Activated T-helper 1 cell treated with Interleukin-2 at 50 U/mL for 16 hours (primary cell): Measurements from ENCODE around the gene PTPN5.
A peak's percentile ranks its signal among the peaks of the same experiment; 100 is the strongest.
"Not testable (repeated sequence)": the region's sequence is repeated elsewhere in the genome, so short reads cannot be mapped to it uniquely, and the experiment has no call there.

Source experiments
- DNase-seq: peaks from one replicate; pipeline ENCODE4 v3.0.0-alpha.2; 2020; ENCODE audit warnings: low read depth

PTPN5 gene

DNA sequence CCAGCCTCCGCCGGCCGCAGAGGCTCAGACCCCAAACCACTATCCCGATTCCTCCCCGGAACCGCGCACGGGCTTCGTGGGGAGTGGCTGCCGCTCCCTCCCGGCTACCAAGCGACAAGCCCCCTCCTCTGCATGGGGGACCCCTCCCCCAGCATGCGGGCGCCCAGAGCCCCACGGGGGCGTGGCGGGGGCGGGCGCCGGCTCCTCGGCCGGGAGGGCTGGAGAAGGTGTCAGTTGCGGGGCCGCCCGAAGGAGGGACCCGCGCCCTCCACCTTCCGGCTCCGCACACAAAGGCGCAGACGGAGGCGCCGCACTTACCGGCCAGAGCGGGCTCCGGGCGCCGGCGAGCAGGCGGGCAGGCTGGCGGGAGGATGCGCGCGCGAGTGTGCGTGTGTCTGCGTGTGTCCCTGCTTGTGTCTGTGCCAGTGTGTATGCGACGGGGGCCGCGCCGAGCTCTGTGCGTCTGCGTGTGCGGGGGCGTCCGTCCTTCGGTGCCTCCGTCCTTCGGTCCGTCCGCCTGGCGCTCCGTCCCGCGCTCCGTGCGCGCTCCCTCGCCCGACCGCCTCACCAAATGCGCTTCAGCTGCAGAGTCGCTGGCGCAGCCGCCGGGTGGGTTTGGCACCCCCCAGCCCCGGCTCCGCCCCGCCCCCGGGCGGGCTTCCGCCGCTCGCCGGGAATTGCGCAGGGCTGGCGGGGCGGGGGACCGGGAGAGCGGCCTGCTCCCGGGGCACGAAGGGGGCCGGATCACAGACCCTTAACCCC, at the start of gene PTPN5:
PTPN5 (minus strand) TSS at position 592 of the 762 bp plus-strand sequence. CDS start 19,840 bp downstream, outside the sequence.
- DNase-seq, result no peak

DNA sequence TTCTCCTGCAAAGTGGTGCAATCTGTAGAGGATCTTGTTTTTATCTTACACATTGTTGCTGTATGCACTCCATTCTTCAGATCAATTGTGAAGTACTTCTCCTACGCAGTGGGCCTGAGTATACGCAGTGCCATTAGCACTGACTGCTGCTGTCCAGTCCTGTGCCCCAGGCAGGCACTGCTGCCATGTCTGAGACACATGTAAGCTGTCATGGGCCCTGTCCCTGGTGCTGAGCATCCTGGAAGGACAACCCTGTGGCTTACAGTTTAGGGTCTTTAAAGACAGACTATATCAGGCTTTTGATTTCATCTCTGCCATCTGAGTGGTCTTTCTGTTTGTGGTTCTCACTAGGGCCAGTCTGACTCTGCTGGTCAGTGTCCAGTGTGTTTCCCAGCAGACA, 44.8 kb upstream of the PTPN5 start:
- no peak for DNase-seq

DNA sequence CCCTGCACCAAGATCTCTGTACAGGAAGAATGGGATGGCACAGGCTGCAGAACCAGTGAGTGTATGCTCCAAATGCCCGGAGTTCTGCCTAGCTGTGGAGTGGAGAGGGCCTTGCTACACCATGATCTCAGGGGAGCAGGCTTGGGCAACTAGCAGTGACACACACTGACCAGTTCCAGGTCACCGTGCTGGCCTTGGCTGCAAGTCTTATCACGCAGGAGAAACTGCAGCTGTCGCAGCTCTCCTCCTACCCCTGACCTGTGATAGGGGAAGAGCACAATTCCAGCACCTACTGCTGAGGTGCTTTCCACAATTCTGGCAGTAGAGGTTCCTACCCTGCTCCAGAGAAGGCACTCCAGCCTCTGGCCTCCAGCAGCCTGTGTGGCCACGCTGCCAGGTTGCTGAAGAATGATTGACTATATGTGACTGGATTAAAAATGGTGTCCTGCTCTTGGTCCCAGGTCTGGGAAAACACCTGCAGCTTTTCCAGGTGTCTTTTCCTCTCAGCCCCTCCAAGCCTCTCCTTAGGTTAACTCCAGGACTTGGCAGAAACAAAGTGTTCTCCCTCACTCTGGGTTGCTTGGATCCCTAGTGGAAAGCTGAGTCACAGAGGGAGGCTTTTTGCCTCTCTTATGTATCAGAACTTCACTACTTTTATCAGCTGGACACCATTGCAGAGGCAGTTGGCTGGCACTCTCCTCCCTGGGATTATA, 43.3 kb upstream of the PTPN5 start:
- no peak for DNase-seq

DNA sequence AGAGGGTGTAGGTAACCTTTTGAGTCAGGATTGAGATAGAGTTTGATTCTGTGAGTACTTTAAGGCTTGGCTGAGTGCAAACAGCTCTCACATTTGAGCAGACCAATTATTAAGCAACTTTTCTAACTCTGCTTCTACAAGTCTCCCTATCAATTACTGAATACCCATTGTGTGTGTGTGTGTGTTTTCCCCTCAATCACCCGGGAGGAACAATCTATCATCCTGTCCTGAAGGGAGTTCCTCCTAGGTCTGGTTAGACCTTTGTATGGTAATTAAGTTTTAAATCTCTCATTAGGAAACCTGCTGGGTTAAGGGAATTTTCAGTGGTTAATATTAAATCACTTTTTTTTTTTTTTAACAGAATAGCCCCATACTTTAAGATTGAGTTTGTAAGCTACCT, 28.6 kb upstream of the PTPN5 start:
- not testable (repeated sequence) for DNase-seq

DNA sequence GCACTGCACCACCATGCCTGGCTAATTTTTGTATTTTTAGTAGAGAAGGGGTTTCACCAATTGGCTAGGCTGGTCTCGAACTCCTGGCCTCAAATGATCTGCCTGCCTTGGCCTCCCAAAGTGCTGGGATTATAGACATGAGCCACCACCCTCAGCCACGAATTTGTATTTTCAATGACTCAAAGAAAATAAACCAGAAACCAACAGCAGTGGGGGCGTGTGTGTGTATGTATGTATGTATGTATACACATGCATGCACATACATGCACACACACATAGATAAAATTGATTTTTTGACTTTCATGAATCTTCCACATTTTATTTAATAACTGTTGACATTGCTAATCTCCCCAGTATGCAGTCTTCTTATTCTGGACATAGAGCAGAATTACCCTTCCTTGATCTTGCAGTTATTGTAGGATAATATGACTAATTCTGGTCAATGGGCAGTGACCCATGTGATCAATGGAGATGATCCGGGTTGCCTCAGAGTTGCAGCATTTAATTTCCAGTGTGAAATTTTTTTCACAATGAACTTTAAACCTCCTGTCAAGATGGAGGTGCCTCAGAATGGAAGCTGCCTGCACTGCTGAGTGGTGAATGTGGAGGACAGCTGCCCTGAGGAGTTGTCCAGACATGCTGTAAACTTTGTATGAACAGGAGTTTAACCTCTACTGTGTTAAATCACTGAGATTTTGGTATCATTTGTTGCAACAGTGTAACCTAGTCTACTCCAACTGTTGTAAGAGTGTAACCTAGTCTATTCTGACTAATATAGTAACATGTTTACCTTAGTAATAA, 12.8 kb upstream of the PTPN5 start:
- no peak for DNase-seq

DNA sequence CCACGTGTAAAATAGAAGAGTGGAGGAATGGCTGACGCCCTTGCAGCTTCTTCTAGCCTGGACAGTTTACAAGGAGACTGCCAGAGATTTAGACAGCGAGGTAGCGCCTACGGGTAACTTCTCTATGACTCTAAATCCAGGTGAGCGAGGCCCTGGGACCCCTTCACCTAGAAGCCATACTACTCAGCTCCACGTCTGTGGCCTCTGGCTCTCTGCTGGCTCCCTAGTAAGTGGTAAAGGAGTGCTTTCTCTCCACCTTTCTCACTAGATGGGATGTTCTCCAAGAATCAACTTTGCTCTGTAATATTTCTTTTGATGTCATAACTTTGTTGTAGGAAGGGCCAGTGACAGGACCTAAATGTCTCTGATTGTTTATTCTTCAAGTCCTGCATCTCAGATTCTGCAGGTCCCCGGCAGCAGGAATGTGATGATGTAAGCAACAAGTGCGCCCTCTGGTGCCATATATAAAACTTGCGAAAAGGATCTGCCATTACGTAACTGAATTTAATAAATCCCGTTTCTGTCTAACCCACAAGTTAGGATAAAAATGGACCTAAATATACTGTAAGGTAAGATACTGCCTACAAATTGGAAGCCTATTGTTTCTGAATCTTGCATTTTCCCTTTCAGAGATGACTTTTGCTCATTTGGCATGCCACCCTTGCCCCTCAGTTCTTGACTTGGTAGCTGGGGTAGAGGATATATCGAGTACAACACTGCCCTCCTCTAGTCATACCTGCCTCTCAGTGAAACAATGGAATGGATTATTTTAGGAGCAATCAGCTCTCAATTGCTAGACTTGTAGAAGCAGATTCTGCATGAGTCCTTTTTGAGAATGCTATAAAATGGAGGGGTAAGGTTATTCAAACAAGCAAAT, 11.0 kb upstream of the PTPN5 start:
- no peak for DNase-seq

DNA sequence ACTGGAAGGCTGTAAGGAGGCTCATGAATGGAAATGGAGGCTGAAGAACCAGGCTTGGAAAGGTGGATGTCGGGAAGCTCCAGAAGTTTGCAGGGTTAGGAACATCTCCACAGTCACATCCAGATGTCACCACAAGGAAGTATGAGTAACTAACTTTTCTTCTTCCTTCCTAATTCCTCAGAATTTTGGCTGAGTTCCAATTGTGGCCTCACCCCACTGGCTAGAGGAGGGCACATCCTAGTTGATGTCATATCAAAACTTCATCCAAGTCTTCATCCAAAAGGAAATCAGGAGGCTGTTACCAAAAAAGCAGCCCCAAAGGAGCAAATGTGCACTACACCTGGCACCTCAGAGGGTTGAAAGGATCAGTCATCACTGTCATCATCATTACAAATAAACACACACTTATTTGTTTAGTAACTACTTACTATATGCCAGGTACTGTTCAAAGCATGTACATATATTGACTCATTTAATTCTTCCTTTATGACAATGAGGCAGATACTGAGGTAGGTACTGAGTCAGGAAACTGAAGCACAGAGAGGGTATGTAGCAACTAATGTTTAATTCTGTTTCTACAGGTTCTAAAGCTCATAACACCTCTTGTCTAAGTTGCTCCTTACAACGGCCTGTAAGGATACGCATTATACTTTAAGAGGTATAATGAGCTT, 7.3 kb upstream of the PTPN5 start:
- DNase-seq, result no peak

DNA sequence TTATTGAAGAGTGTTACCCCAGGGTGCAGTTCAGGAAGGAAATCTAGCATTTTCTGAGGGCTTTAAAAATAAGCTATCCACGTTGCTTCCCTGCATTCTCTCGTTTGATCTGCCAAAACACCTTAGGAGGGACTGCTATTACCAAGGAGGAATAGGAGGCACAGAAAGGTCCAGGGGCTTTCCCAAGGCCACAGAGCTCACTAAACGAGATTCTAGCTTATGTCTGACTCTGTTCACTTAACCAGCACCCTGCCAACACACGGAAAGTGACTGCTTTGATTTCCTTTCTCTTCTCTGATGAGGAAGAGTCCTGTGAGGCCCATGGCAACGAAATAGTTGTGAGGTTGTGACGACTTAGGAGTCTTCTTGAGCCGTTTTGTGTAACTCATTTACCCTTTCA, 3.4 kb upstream of the PTPN5 start:
- no peak for DNase-seq

DNA sequence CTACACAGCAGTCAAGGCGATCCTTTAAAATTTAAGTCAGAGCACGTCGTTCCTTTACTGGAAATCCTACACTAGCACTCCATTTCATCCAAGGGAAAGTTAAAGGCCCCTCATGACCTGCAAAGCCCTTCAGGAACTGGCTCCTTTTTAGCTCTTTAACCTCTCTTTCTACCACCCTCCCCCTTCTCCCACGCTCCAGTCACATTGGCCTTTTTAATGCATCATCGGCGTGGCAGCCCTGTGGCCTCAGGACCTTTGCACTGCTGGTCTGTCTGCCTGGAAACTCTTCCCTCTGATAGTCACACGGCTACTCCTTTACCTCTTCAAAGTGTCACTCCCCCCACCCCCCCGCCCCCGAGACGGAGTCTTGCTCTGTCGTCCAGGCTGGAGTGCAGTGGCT, 1.2 kb upstream of the PTPN5 start:
- DNase-seq, result no peak

DNA sequence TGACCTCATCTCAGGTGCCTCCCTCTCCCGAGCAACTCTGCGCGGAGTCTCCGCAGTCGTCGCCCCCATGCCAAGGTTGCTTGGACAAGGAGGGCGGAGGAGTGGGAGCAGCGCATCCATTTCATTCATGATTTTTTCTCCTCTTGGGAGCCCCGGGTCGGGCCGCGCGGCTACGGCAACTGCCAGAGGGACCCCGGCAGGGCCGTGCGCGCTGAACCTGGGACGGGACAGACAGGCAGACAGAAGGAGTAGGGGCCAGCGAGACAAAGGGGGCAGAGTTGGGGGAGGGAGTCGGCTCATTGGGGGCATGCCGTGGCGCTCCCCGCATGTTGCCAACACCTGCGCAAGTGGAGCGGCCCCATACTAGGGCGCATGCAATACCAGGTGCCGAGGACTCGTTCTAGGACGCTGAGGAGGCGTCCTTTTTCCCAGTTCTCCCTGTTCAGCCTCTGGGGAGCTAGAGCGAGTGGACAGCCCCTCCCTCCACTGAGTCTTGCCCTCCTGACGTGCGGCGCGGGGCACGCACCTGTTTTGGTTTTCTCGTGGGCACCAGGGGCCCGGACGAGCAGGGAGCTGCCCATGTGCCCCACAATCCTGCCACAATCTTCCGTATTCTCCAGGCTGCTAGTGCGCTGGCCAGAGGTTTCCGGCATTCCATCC, 501 bp upstream of the PTPN5 start:
- DNase-seq, result no peak

DNA sequence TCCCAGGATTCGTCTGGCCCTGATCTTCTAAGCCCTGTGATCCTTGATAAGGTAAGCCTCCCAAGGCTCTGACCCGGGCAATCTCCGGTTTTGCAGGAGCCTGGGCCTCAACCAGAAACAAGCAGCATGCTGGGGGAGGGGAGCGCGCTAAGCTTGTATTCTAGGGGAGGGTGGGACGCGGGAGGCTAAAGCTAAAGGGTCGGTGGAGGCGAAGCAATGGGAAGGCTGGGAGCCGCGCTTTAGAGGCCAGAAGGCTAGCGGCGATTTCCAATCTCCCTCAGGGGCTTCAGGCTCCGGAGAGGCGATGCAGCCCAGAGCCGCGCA, 753 bp downstream of the PTPN5 start:
- no peak for DNase-seq

DNA sequence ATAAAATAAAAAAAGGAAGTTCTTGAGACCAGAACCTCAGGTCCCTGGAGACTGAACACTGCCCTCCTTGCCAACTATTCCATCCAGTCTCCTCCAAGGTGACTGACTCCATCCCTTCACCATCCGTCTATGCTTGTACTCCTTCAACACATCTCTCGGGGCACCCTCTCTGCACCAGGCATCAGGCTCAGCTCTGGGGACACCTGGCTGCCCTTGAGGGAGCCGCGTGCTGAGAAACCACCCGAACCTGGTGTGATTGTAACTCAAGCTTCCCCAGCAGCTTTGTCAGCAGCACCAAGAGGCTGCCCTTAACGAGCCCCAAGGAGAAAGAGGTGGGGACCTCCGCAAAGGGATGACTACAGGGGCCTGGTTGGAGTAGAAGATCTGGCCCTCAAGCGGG, 1.7 kb downstream of the PTPN5 start:
- DNase-seq, result no peak

DNA sequence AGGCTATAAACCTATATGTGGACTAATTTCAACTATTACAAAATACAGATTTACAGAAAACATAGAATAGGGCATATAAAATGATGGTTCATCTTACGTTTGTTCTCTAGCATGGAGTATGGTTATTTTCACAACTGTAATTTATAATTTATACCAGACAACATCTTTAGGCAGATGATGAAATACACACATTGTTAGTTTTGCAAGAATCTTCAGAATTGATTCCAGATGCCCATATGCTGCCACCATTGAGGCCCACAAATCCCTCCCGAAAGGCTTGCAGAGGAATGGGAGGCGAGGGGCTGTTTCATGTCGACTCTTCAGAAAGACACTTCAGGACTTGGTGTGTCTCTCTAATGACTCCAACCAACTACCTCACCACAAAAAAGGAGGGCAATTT, 6.2 kb downstream of the PTPN5 start:
- DNase-seq, result no peak

DNA sequence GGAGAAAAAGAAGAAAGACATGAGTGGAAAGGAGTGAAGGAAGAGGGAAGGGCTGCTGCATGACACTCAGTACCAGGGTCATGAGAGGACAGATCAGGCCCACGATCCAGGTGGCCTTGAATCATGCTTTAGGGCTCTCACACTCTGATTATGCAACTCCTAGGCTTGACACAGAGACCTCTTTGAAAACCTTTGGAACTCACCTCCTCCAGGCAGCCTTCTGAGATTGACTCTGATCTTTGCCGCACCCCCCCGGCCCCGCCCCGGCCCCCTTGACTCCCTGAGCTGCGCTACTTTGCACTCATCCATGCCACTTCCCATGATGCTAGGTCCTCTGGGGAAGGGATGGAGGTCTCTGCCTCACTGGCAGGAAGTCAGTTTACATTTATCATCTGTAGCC, 10.7 kb downstream of the PTPN5 start:
- DNase-seq, result no peak

DNA sequence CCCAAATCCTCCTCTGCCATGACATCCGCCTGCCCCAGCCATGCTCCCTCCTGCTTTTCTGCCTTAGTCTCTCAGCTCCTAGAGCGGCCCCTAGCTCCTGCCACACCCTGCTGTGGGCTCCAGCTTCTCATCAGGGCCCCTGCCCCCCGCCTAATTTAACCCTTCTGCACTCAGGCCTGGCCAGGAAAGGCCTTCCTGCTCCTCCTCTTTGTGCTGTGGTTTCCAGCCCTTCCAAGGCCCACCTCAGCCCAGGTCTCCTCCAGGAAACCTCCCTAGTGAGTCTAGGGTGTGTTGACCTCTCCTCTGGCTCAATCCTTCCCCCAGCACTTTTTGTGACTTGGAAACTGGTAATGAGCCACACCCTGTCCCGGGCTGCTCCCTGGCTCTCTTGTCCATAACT, 11.3 kb downstream of the PTPN5 start:
- no peak for DNase-seq

DNA sequence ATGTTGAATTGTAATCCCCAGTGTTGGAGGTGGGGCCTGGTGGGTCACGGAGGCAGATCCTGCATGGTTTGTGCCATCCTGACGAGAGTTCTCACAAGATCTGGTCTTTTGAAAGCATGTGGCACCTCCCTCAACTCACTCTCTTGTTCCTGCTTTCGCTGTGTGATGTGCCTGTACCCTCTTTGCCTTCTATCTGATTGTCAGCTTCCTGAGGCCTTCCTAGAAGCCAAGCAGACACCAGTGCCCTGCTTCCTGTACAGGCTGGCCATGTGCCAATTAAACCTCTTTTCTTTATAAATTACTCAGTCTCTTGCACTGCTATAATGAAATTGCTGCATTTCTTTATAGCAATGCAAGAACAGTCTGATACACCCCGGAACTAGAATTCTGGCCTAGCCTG, 13.1 kb downstream of the PTPN5 start:
- DNase-seq, result no peak

DNA sequence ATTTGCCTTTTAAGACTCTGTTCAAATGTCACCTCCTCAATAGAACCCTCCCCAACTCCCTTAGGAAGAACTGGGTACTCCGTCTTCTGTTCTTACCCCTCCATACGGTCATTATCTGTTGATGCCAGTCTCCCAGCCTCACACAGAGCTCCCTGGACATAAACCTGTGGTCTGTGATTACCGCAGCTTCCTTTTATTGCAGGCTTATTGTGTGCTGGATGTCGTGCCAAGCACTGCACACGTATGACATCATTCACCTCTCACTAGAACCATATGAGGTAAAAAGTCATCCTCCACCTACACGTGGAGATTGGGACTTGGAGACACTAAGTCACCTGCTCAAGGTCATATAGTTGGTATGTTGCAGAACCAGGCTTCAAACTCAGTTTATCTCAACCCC, 15.3 kb downstream of the PTPN5 start:
- DNase-seq, result no peak

DNA sequence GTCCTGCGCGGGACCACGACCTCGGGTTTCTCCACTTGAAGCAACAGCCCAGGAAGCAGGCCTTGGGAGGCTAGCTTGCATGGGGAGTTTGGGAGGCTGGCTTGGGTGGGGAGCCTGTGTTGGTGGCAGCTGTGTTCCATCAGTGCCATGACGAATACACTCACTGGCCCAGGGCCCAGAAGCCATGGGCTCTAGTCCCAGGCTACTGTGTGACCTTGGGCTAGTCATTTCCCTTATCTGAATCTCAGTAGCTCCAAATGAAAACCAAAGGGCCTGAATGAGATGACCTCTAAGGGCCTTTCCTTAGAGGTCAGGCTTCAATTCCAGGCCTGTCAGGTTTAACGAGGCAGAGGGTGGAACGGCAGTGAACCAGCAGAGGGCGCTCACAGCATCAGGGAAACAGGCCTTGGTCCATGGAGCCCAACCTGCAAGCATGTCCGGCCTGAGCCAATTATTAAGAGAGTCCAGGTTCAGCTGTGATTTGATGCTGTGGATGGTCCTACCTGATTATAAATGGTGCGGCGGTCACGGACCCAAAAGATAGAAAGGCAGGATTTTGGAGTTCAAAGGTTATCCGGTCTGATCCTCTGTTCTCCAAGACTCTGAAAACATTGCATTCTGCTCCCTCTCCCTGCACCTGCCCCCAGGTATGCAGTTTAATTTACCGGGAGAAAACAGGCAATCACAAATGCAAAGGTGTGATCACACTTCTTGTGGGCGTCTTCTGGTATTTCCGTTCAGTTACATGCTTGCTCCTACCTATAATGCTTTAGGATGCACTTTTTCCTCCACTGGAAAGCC, 15.9 kb downstream of the PTPN5 start:
- peak; percentile 17 for DNase-seq

DNA sequence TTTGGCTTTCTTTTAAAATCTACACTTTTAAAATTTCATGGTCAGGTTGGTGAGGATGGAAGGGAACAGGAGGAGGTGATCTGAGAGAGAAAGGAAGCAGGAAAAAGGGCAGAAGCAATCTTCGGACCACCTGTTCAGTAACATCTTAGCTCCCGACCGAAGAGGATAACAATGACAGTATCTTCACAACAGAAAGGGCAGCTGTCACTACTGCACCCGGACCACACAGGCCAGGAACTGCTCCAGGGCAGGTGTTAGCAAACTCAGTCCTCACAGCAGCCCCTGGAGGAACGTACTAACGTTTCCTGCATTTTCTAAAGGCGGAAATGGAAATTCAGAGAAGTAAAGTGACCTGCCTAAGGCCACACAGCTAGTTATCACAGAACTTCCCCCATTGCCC, 16.8 kb downstream of the PTPN5 start:
- no peak for DNase-seq

DNA sequence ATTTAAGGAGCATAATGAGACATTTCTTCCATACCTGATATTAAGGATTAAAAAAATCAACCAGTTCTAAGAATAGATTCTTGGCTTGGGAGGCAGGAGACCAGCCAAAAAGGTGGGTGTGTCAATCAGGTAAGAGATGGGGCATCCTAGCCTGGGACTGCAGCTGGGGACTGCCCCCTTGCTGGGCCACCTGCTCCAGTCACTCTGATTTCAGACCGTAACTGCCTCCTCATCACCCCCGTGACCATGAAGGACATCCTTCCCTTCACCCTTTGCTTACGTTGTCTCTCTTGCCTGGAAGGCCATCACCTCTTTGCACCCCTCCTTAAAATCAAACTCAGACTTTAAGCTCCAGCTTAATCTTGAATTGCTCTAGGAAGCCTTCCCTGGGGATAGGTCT, 17.9 kb downstream of the PTPN5 start:
- no peak for DNase-seq
